GDM1 (cell line): ENCODE measurements around the gene SYTL3.
"Not testable (repeated sequence)": the region's sequence is repeated elsewhere in the genome, so short reads cannot be mapped to it uniquely, and the experiment has no call there.

Experiments
- DNase-seq: peaks from one replicate; lab custom pipeline; 2025; lab: John Stamatoyannopoulos, UW

Gene SYTL3

GRCh38 chr6:158622545-158623190, 27.2 kb upstream of the SYTL3 start:
- no peak for DNase-seq

GRCh38 chr6:158624684-158625682, 24.9 kb upstream of the SYTL3 start:
- DNase-seq: no peak

- DNase-seq: no peak
Measured at GRCh38 chr6:158625881-158626305, 24.0 kb upstream of the SYTL3 start.

- DNase-seq: no peak
Measured at GRCh38 chr6:158626360-158627167, 23.3 kb upstream of the SYTL3 start.

GRCh38 chr6:158627168-158627939, 22.5 kb upstream of the SYTL3 start:
- DNase-seq: no peak

- no peak for DNase-seq
Measured at GRCh38 chr6:158627940-158628211, 22.0 kb upstream of the SYTL3 start.

GRCh38 chr6:158628542-158628941, 21.3 kb upstream of the SYTL3 start:
- DNase-seq: no peak

GRCh38 chr6:158629367-158630221, 20.3 kb upstream of the SYTL3 start:
- no peak for DNase-seq

- DNase-seq: no peak
Measured at GRCh38 chr6:158630938-158631616, 18.8 kb upstream of the SYTL3 start.

- DNase-seq: no peak
Measured at GRCh38 chr6:158631678-158632537, 17.9 kb upstream of the SYTL3 start.

- DNase-seq: not testable (repeated sequence)
Measured at GRCh38 chr6:158632538-158633119, 17.2 kb upstream of the SYTL3 start.

GRCh38 chr6:158633127-158633526, 16.7 kb upstream of the SYTL3 start:
- no peak for DNase-seq

- DNase-seq: no peak
Measured at GRCh38 chr6:158634695-158635426, 15.0 kb upstream of the SYTL3 start.

- DNase-seq: no peak
Measured at GRCh38 chr6:158635427-158636073, 14.3 kb upstream of the SYTL3 start.

GRCh38 chr6:158636778-158637177, 13.1 kb upstream of the SYTL3 start:
- no peak for DNase-seq

- no peak for DNase-seq
Measured at GRCh38 chr6:158638324-158638854, 11.5 kb upstream of the SYTL3 start.

- no peak for DNase-seq
Measured at GRCh38 chr6:158639056-158639455, 10.8 kb upstream of the SYTL3 start.
